GM12874 (cell line): ENCODE data around the gene RHOB.

ENCODE experiments used
- TF ChIP-seq, protein P1 (sequence below): IDR thresholded peaks from 2 replicates; pipeline ENCODE4 v1.5.1; 2011; ENCODE audit warnings: low read depth, mild to moderate bottlenecking, control low read depth, low read length, moderate library complexity; ENCODE audit not compliant: insufficient read depth

RHOB gene

DNA sequence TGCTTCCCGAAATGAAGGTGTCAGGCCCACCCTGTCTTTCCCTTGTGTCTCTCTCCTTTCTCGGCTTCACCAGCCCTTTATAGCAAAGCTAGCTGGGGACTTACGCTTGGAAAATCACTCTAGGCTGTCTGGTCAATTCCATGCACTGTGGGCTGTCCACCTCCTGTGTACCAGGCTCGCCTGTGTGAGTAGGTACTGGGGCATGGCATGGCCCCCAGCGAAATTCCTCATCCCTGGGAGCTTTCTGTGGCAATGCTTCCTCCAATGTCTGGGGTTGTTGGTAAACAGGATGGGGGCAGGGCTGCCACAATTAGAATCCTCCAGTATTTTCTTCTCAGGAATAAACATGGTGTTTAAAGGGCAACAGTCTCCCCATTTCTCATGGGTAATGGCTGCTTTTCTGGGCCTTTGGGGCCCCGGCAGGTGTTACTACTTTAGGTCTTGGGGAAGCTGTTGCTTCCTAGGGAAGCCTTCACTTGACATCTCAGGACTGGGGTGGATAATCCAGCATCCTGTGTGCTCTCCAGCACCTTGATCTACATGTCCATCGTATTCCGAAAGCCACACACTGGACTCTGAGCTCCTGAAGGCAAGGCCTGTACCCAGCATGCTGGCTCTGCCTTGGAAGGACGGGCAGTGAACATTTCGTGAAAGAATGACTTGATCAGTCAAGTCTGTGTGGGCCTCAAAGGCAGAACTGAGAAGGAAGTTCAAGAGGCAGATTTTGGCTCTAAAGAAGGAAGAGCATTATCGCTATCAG is 21.1 kb downstream of the RHOB start:
- TF ChIP-seq, protein P1, sequence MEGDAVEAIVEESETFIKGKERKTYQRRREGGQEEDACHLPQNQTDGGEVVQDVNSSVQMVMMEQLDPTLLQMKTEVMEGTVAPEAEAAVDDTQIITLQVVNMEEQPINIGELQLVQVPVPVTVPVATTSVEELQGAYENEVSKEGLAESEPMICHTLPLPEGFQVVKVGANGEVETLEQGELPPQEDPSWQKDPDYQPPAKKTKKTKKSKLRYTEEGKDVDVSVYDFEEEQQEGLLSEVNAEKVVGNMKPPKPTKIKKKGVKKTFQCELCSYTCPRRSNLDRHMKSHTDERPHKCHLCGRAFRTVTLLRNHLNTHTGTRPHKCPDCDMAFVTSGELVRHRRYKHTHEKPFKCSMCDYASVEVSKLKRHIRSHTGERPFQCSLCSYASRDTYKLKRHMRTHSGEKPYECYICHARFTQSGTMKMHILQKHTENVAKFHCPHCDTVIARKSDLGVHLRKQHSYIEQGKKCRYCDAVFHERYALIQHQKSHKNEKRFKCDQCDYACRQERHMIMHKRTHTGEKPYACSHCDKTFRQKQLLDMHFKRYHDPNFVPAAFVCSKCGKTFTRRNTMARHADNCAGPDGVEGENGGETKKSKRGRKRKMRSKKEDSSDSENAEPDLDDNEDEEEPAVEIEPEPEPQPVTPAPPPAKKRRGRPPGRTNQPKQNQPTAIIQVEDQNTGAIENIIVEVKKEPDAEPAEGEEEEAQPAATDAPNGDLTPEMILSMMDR = no peak

DNA sequence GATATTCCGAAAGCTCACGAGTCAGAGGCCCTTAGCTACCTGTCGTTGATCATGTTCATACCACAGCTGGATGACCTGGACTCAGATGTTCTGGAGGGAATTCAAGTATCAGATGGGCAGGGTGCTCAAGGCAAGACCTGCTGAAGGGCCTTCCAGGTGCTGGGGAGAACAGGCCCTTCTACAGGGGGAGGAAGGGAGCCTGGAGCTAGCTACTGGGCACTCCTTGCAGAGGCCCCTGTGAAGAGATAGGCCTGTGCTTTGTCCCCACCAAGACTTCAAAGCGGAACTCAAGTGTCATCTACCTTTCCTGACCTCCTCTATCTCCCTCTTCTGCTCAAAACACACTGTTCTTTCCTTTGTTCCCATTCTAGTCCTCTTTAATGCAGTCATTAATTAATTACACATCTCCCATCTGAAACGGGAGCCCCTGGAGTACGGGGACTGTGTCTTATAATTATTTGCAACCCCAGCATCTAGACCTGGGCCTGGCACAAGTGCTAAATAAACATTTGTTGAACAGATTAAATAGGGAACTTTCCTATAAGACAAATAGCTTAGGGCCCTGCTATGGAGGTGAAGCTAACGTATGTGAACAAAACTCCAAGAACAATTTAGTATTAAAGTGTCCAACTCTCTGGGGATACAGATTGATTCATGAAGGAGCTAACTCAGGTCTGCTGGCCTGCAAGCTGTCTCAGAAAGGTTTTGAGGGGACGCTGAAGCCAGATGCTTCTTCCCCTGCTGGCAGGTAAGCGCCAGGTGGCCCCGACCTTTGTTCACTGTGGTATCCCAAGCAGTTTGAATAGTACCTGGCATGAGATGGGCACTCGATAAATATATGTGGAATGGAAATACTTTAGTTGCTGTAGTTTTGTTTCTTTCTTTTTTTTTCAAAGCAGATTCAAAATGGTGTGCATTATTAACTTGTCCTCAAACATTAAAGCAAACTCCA is 22.0 kb downstream of the RHOB start:
- TF ChIP-seq, protein P1 = no peak

DNA sequence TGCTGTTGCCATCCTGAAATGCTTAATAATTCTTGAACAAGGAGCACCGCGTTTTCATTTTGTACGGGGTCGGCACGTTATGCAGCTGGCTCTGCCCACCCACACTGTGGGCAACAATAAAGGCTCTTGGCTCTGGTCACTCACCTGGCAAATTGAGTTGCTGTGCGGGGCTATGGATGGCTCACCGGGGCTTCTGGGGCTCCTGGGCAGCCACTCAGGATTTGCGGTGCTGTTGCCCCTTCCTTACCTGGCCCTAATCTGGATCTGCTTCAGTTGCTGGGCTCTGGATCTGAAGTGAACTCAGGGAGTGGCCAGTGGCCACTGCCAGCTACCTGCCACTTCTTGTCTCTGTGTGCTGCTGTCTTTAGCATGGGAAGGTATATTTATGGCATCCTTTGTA is 22.7 kb downstream of the RHOB start:
- TF ChIP-seq, protein P1 = no peak

DNA sequence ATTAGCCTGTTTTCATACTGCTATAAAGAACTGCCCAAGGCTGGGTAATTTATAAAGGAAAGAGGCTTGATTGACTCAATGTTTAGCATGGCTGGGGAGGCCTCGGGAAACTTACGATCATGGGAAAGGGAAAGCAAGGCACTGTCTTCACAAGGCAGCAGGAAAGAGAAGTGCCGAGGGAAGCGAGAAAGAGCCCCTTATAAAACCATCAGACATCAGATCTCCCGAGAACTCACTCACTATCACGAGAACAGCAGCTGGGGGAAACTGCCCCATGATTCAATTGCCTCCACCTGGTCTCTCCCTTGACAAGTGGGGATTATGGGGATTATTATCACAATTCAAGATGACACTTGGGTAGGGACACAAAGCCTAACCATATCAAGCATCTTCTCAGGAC is 23.3 kb downstream of the RHOB start:
- TF ChIP-seq, protein P1 = no peak

DNA sequence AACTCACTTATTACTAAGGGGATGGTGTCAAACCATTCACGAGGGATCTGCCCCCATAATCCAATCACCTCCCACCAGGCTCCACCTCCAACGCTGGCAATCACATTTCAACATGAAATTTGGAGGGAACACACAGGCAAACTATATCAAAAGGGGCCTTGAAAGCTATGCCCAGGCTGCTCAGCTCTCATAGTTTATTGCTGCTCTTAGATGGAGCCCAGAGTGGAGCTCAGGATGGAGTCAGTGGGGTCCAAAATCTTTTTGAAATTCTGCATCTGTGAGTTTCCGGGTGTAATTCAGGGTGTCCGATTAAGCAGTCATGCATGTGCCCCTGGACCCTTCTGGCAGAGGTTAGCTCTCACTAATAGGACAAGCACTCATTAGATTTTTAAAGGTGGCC is 24.3 kb downstream of the RHOB start:
- TF ChIP-seq, protein P1 = no peak

DNA sequence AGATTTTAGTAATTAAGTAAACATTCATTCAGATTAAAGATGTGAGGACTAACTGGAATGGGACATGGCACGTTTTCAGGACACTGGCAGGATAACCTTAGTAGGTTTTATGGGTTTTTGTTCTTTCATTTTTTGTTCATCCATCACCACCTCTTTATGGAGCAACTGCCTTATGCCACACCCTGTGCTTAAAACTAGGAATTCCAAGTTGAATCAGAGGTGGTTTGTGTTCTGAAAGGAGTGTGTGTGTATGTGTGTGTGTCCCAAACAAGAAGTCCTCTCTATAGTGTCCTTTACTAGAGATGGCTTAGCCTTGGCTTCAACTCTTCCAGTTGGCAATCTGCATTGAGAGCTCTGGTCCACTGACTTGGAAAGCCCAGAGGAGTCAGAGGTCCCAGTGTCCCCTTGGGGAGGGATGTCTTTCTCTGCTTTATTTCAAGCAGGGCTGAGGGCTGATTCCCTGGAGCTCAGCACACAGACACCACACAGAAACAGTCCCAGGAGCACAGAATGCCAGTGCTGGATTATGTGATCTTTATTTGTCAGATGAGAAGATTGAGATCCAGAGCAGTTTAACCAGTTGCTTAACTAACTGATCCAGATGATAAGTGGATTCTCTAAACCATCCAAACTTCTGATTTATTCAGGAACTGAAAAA is 25.2 kb downstream of the RHOB start:
- TF ChIP-seq, protein P1 = no peak

DNA sequence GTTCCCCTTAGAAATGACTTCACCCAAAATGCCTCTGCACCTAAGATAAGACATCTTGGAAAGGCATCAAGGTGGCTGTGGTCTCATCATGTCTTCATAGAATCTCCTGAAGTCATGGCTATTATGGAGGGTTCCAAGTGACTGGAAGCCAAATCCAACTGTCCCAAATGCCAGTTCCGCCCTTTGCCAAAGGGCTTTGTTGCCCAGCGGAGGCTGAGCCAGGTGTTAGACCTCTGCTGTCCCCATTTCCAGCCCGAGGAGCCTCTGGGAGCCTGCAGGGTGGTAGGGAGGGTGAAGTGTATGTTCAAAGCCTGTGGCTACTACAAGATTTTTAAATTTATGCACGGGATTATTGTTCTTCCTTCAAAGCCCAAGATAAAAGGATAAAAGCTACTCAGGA is 25.7 kb downstream of the RHOB start:
- TF ChIP-seq, protein P1 = no peak
